HEK293T (cell line): ENCODE results near the gene CD69.
"Not testable (repeated sequence)": the region's sequence is repeated elsewhere in the genome, so short reads cannot be mapped to it uniquely, and the experiment has no call there.

Experiments
- ARNT ChIP-seq: fragments of 450-650 bp; IDR thresholded peaks from 2 replicates; pipeline ENCODE4 v1.6.1; 2017; ENCODE audit warnings: mild to moderate bottlenecking
- BHLHE40 ChIP-seq: fragments of 450-650 bp; IDR thresholded peaks from 2 replicates; pipeline ENCODE4 v1.6.1; 2016; ENCODE audit warnings: mild to moderate bottlenecking, moderate library complexity, borderline replicate concordance
- FOXA1 ChIP-seq: fragments of 450-650 bp; IDR thresholded peaks from 2 replicates; pipeline ENCODE4 v1.6.1; 2016; ENCODE audit warnings: mild to moderate bottlenecking
- HDGF ChIP-seq: fragments of 450-650 bp; IDR thresholded peaks from 2 replicates; pipeline ENCODE4 v1.6.1; 2017; ENCODE audit warnings: antibody characterized with exemption, borderline replicate concordance

DNA sequence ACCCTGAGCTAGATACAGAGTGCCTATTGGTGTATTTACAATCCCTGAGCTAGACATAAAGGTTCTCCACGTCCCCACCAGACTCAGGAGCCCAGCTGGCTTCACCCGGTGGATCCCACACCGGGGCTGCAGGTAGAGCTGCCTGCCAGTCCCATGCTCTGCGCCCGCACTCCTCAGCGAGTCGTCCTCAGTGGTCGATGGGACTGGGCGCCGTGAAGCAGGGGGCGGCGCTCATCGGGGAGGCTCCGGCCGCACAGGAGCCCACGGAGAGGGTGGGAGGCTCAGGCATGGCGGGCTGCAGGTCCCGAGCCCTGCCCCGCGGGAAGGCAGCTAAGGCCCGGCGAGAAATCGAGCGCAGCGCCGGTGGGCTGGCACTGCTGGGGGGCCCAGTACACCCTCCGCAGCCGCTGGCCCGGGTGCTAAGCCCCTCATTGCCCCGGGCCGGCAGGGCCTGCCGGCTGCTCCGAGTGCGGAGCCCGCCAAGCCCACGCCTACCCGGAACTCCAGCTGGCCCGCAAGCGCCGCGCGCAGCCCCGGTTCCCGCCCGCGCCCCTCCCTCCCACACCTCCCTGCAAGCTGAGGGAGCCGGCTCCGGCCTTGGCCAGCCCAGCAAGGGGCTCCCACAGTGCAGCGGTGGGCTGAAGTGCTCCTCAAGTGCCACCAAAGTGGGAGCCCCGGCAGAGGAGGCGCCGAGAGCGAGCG is 21.1 kb downstream of the CD69 start:
- not testable (repeated sequence) for TF ChIP-seq BHLHE40, HDGF, FOXA1, ARNT
